Activated naive CD4-positive, alpha-beta T cell (primary cell): ENCODE results near the gene POM121L2.
"Not testable (repeated sequence)": the region's sequence is repeated elsewhere in the genome, so short reads cannot be mapped to it uniquely, and the experiment has no call there.

ENCODE experiments used
- DNase-seq, 4 experiments: peaks; one replicate each; lab custom pipeline; 2025; lab: John Stamatoyannopoulos, UW

The POM121L2 gene

GRCh38 chr6:27293436-27294098, 18.5 kb downstream of the POM121L2 start:
- no peak for DNase-seq

GRCh38 chr6:27290850-27291208, 21.2 kb downstream of the POM121L2 start:
- no peak for DNase-seq

GRCh38 chr6:27290065-27290849, 21.8 kb downstream of the POM121L2 start:
- no peak for DNase-seq

- no peak for DNase-seq
Observed at GRCh38 chr6:27288136-27289044, 23.7 kb downstream of the POM121L2 start.

- no peak for DNase-seq
Observed at GRCh38 chr6:27287751-27288135, 24.3 kb downstream of the POM121L2 start.

GRCh38 chr6:27286141-27286540, 25.9 kb downstream of the POM121L2 start:
- no peak for DNase-seq

- no peak for DNase-seq
Observed at GRCh38 chr6:27283279-27283678, 28.8 kb downstream of the POM121L2 start.

- no peak for DNase-seq
Observed at GRCh38 chr6:27281569-27281968, 30.5 kb downstream of the POM121L2 start.

- no peak for DNase-seq
Observed at GRCh38 chr6:27281105-27281539, 31.0 kb downstream of the POM121L2 start.

- no peak for DNase-seq
Observed at GRCh38 chr6:27280540-27281000, 31.5 kb downstream of the POM121L2 start.

GRCh38 chr6:27280064-27280539, 32.0 kb downstream of the POM121L2 start:
- DNase-seq: no peak

GRCh38 chr6:27279513-27280063, 32.5 kb downstream of the POM121L2 start:
- DNase-seq: no peak

- no peak for DNase-seq
Observed at GRCh38 chr6:27275025-27275956, 36.8 kb downstream of the POM121L2 start.

- DNase-seq: no peak
Observed at GRCh38 chr6:27273783-27274182, 38.3 kb downstream of the POM121L2 start.

- no peak for DNase-seq
Observed at GRCh38 chr6:27268803-27269202, 43.3 kb downstream of the POM121L2 start.

GRCh38 chr6:27267857-27268434, 44.1 kb downstream of the POM121L2 start:
- no peak for DNase-seq

- not testable (repeated sequence) for DNase-seq
Observed at GRCh38 chr6:27267003-27267402, 45.1 kb downstream of the POM121L2 start.

GRCh38 chr6:27263886-27264285, 48.2 kb downstream of the POM121L2 start:
- no peak for DNase-seq

- no peak for DNase-seq
Observed at GRCh38 chr6:27260836-27261375, 51.2 kb downstream of the POM121L2 start.

- no peak for DNase-seq
Observed at GRCh38 chr6:27260369-27260768, 51.7 kb downstream of the POM121L2 start.
